ENCODE results near the gene PNRC1. TPM values are rescaled to one million over a fixed set of nuclear protein-coding genes. Genes with fewer than 3 reads are reported as not detected.

The PNRC1 gene
- total RNA-seq, 8 experiments from 2014 or later = 39.4 to 201 (median 62.8) TPM

- in situ Hi-C loops (cut with MboI; ENCODE audit: low pct_unique_long_range_greater_than_20kb in 2 of 9, low sequenced_read_pairs in 9 of 9, unreplicated experiment in 9 of 9) = loop anchor here in 3 of 9 experiments (10.0 to 25.0 kb wide), 2 partner anchors 98 to 100 kb away; no protein-coding TSS in a partner anchor
- no peak overlapping the region for H3K4me3 ChIP-seq
- peaks cover 7 to 8% of the 10 kb centered on the region in 2 donors for H3K4me1 ChIP-seq (replicated peaks in 1 of 2)
- no peak overlapping the region for H3K27ac ChIP-seq
- no peak for ATAC-seq (replicated peaks in 6 of 8)
- WGBS, 10 experiments = 0 to 50% (median 31%) methylated on average over 1 to 3 of the region's 3 CpGs; no CpG with 5 or more reads in 2 of the 10 experiments
These were observed 4.4 kb downstream of the PNRC1 start for GRCh38 chr6:89084954-89085353.

GRCh38 chr6:89085409-89086205 lies 5.1 kb downstream of the PNRC1 start:
- WGBS, 10 experiments = 80 to 100% (median 97%) methylated on average over 1 to 12 of the region's 12 CpGs
- Histone ChIP-seq H3K4me3 (no peak overlapping the region), H3K4me1 (replicated peaks in 1 of 2) (peaks cover 7 to 8% of the 10 kb centered on the region in 2 donors), H3K27ac (no peak overlapping the region)
- in situ Hi-C loops (cut with MboI; ENCODE audit: low pct_unique_long_range_greater_than_20kb in 2 of 9, low sequenced_read_pairs in 9 of 9, unreplicated experiment in 9 of 9) = loop anchor here in 3 of 9 experiments (10.0 to 25.0 kb wide), 2 partner anchors 98 to 101 kb away; no protein-coding TSS in a partner anchor
- peak in 1 of 8 experiments; percentile 3 for ATAC-seq (replicated peaks in 6 of 8)

GRCh38 chr6:89087881-89088280 lies 7.3 kb downstream of the PNRC1 start:
- no peak overlapping the region for H3K4me3 ChIP-seq
- 43 to 100% (median 74%) methylated on average over 1 of the region's 1 CpG; no CpG with 5 or more reads in 4 of the 10 experiments for WGBS, 10 experiments
- no peak overlapping the region for H3K27ac ChIP-seq
- peak in 1 of 8 experiments; percentile 67 for ATAC-seq (replicated peaks in 6 of 8)
- in situ Hi-C loops (cut with MboI; ENCODE audit: low pct_unique_long_range_greater_than_20kb in 2 of 9, low sequenced_read_pairs in 9 of 9, unreplicated experiment in 9 of 9) = loop anchor here in 3 of 9 experiments (10.0 to 25.0 kb wide), 2 partner anchors 101 to 103 kb away; no protein-coding TSS in a partner anchor
- H3K4me1 ChIP-seq (replicated peaks in 1 of 2) = peaks cover 7 to 8% of the 10 kb centered on the region in 2 donors

GRCh38 chr6:89098461-89098860 lies 17.9 kb downstream of the PNRC1 start:
- Histone ChIP-seq H3K4me1 (replicated peaks in 1 of 2) (no peaks in the 10 kb centered on the region), H3K4me3 (no peak overlapping the region), H3K27ac (no peak overlapping the region)
- in situ Hi-C loops (cut with MboI; ENCODE audit: low pct_unique_long_range_greater_than_20kb in 2 of 9, low sequenced_read_pairs in 9 of 9, unreplicated experiment in 9 of 9) = loop anchor here in 2 of 9 experiments (25.0 kb wide), 1 partner anchor 111 kb away; no protein-coding TSS in a partner anchor
- ATAC-seq (replicated peaks in 6 of 8) = no peak
- 16 to 96% (median 91%) methylated on average over 4 to 8 of the region's 8 CpGs for WGBS, 10 experiments

GRCh38 chr6:89100114-89100513 lies 19.6 kb downstream of the PNRC1 start:
- ATAC-seq (replicated peaks in 6 of 8) = no peak
- no peaks in the 10 kb centered on the region for H3K4me1 ChIP-seq (replicated peaks in 1 of 2)
- H3K4me3 ChIP-seq = no peak overlapping the region
- WGBS, 10 experiments = 77 to 100% (median 100%) methylated on average over 1 to 2 of the region's 2 CpGs; no CpG with 5 or more reads in 2 of the 10 experiments
- in situ Hi-C loops (cut with MboI; ENCODE audit: low pct_unique_long_range_greater_than_20kb in 2 of 9, low sequenced_read_pairs in 9 of 9, unreplicated experiment in 9 of 9) = no loop called here
- no peak overlapping the region for H3K27ac ChIP-seq

GRCh38 chr6:89110284-89110683 lies 29.7 kb downstream of the PNRC1 start:
- Histone ChIP-seq H3K4me1 (replicated peaks in 1 of 2) (no peaks in the 10 kb centered on the region), H3K27ac (no peak overlapping the region), H3K4me3 (no peak overlapping the region)
- ATAC-seq (replicated peaks in 6 of 8) = peak in 4 of 8 experiments; percentile 54 to 98 (median 78)
- 58 to 100% (median 89%) methylated on average over 1 to 3 of the region's 3 CpGs; no CpG with 5 or more reads in 2 of the 10 experiments for WGBS, 10 experiments
- in situ Hi-C loops (cut with MboI; ENCODE audit: low pct_unique_long_range_greater_than_20kb in 2 of 9, low sequenced_read_pairs in 9 of 9, unreplicated experiment in 9 of 9) = no loop called here

GRCh38 chr6:89111933-89112332 lies 31.4 kb downstream of the PNRC1 start:
- WGBS, 10 experiments = 58 to 100% (median 93%) methylated on average over 1 to 9 of the region's 9 CpGs
- Histone ChIP-seq H3K4me1 (replicated peaks in 1 of 2) (peaks cover 3 to 6% of the 10 kb centered on the region in 2 donors), H3K27ac (no peak overlapping the region), H3K4me3 (no peak overlapping the region)
- no peak for ATAC-seq (replicated peaks in 6 of 8)
- in situ Hi-C loops (cut with MboI; ENCODE audit: low pct_unique_long_range_greater_than_20kb in 2 of 9, low sequenced_read_pairs in 9 of 9, unreplicated experiment in 9 of 9) = no loop called here

- no peak for ATAC-seq (replicated peaks in 6 of 8)
- whole genome bisulfite sequencing, 10 experiments = 25 to 80% (median 48%) methylated on average over 2 to 6 of the region's 6 CpGs; no CpG with 5 or more reads in 1 of the 10 experiments
- in situ Hi-C loops (cut with MboI; ENCODE audit: low pct_unique_long_range_greater_than_20kb in 2 of 9, low sequenced_read_pairs in 9 of 9, unreplicated experiment in 9 of 9) = no loop called here
- Histone ChIP-seq H3K4me3 (peak overlapping the region; percentile 55 to 98 (median 88)), H3K4me1 (replicated peaks in 1 of 2) (peaks cover 3 to 6% of the 10 kb centered on the region in 2 donors), H3K27ac (no peak overlapping the region)
These were observed 36.2 kb downstream of the PNRC1 start for GRCh38 chr6:89116702-89117101.

GRCh38 chr6:89117211-89118108 lies 36.9 kb downstream of the PNRC1 start, which contains the start of gene SRSF12:
SRSF12 (minus strand) TSS chr6:89118071; CDS start chr6:89117887, 184 bp downstream.
- H3K4me1 ChIP-seq (replicated peaks in 1 of 2) = peaks cover 3 to 6% of the 10 kb centered on the region in 2 donors
- peak; percentile 91 to 96 (median 94) for ATAC-seq (replicated peaks in 6 of 8)
- 0 to 17% (median 1%) methylated on average over 1 to 13 of the region's 106 CpGs; no CpG with 5 or more reads in 2 of the 10 experiments for WGBS, 10 experiments
- peak within 1 kb of the TSS in 1 of 2 donors; percentile 54 for H3K27ac ChIP-seq
- H3K4me3 ChIP-seq = peak within 1 kb of the TSS; percentile 55 to 98 (median 88)
- in situ Hi-C loops (cut with MboI; ENCODE audit: low pct_unique_long_range_greater_than_20kb in 2 of 9, low sequenced_read_pairs in 9 of 9, unreplicated experiment in 9 of 9) = no loop called here

GRCh38 chr6:89118931-89119330 lies 38.4 kb downstream of the PNRC1 start:
- ATAC-seq (replicated peaks in 6 of 8) = no peak
- WGBS, 10 experiments = 0 to 100% (median 80%) methylated on average over 1 to 4 of the region's 8 CpGs; no CpG with 5 or more reads in 3 of the 10 experiments
- in situ Hi-C loops (cut with MboI; ENCODE audit: low pct_unique_long_range_greater_than_20kb in 2 of 9, low sequenced_read_pairs in 9 of 9, unreplicated experiment in 9 of 9) = no loop called here
- H3K4me1 ChIP-seq (replicated peaks in 1 of 2) = peaks cover 3 to 6% of the 10 kb centered on the region in 2 donors
- no peak overlapping the region for H3K4me3 ChIP-seq
- H3K27ac ChIP-seq = no peak overlapping the region

- H3K27ac ChIP-seq = no peak overlapping the region
- in situ Hi-C loops (cut with MboI; ENCODE audit: low pct_unique_long_range_greater_than_20kb in 2 of 9, low sequenced_read_pairs in 9 of 9, unreplicated experiment in 9 of 9) = loop anchor here in 1 of 9 experiments (10.0 kb wide), 1 partner anchor 124 kb away; no protein-coding TSS in a partner anchor
- WGBS, 10 experiments = 47 to 93% (median 81%) methylated on average over 1 to 4 of the region's 4 CpGs; no CpG with 5 or more reads in 2 of the 10 experiments
- no peak overlapping the region for H3K4me3 ChIP-seq
- no peak for ATAC-seq (replicated peaks in 6 of 8)
- peaks cover 3 to 6% of the 10 kb centered on the region in 2 donors for H3K4me1 ChIP-seq (replicated peaks in 1 of 2)
These were observed 39.8 kb downstream of the PNRC1 start for GRCh38 chr6:89120371-89120770.

GRCh38 chr6:89121934-89122333 lies 41.4 kb downstream of the PNRC1 start:
- WGBS, 10 experiments = 0 to 88% (median 53%) methylated on average over 1 of the region's 1 CpG; no CpG with 5 or more reads in 1 of the 10 experiments
- Histone ChIP-seq H3K4me3 (no peak overlapping the region), H3K27ac (no peak overlapping the region), H3K4me1 (replicated peaks in 1 of 2) (no peaks in the 10 kb centered on the region)
- ATAC-seq (replicated peaks in 6 of 8) = no peak
- in situ Hi-C loops (cut with MboI; ENCODE audit: low pct_unique_long_range_greater_than_20kb in 2 of 9, low sequenced_read_pairs in 9 of 9, unreplicated experiment in 9 of 9) = loop anchor here in 1 of 9 experiments (10.0 kb wide), 1 partner anchor 123 kb away; no protein-coding TSS in a partner anchor

Measured in motor neuron (in vitro differentiated cells).